Activated T-helper 1 cell treated with Interleukin-2 at 50 U/mL for 16 hours (primary cell): ENCODE results near the gene RPL37A.

Source experiments
- DNase-seq: peaks from one replicate; pipeline ENCODE4 v3.0.0-alpha.2; 2020; ENCODE audit warnings: low read depth

The RPL37A gene

DNA sequence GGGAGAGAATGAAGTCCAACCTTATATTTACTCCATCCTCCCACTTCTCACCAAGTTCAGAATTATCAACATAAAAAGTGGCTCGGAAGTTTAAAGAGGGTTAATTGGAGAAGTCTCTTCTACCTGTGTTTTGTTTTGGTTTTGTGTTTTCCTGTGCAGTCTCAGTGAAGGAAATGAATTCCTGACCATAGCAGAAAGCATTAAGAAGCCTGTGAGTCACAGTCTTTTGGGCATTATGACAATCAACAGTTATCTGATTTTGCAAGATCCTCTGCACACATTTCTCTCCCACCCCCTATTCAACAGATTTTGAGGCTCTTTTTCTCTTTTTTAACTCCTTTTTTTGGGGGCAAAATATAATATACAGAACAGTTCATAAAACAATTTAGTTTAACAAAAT lies 8.6 kb upstream of the RPL37A start:
- no peak for DNase-seq

DNA sequence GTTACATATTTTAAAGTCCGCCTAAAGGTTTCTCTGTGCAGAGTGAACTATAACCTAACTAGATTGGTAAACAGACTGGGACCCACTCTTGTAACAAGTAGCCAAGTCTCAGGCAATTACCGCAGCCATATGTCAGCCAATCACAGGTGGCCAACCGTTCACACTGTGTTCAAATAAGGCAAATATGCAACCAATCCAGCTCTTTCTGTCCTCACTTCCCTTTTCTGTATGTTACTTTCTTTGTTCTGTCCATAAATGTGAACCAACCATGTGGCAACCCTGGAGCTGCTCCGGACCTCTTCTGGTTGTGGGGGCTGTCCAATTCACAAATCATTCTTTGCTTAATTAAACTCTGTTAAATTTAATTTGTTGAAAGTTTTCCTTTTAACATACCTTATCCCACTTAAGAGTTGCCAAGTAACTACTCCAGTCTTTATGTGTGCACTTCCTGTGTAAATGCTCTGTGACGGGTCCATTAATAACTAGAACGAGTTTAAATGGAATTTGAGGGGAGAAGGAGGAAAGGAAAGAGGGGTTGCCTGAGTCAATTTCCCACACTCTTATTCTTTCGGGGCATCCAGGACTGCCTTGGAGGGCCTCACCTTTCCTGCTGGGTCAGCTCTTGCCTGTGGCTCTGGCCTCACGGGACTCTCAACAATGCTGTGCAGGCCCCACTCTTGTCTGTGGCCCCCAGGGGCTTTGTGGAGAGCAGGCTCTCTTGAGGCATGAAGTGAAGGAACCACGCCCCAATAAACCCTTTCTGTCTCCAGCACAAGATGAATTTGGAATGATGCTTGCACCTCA lies 6.6 kb upstream of the RPL37A start:
- DNase-seq: no peak

DNA sequence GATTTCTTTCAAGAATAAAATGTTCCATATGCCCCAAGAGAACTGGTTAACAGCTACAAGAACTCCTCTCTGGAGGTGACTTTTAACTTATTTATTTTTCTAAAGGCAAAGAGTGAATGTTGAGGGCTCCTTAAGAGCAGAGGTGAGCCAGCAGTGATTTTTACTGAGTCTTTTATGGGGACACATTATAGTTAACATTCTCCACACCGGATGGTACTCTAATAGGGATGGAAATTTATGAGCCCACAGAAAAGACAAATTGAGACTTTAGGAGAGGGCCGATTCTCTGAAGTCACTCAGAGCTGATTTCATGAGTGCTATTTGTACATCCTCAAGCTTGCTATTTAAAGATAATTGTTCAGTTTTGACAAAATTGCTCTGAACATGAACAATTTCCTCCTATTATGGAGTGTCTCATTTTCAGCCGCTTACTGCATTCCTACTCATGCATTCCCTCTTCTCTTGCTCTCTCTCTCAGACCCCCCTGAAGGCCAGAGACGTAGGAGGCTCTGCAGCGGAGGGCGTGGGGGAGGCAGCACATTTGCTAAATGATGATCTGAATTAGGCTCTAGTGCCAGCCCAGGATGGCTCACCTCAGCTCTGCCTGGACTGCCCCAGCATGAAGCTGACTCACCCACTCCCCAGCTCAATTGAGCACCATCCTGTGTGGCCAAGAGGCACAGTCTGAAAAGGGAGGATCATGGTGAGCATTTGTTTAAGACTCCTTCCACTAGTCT lies 5.9 kb upstream of the RPL37A start:
- no peak for DNase-seq

DNA sequence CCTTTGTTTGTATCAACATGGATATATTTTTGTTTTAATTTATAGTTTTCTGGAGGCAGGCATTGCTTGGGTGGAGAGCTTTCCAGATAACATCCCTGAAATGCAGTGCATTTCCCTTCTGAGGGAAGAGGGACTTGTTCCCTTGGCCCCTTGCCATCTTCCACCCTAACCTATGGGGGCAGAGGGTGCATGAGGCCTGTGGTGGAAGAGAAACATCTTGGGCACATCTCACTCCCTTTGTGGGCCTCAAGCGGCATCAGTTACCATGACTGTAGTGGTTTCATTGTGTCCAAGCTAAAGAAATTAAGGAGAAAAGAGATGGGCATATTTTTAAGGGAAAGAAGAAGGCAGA lies 5.3 kb upstream of the RPL37A start:
- DNase-seq: no peak

DNA sequence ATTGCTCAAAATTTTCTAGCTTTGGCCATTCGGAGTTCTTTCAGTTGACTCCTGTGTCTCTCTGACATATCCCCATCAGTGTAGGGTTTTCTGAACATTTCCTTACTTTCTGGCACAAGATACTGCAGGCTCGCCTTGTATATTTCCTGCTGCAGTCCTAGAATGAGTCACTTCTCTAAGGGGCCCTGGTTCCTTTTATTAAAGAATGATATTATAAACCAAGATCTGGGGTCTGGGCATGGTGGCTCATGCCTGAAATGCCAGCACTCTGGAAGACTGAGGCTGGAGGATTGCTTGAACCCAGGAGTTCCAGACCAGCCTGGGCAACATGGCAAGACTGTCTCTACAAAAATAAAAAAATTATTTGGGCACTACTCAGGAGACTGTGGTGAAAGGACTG lies 3.0 kb upstream of the RPL37A start:
- DNase-seq: no peak

DNA sequence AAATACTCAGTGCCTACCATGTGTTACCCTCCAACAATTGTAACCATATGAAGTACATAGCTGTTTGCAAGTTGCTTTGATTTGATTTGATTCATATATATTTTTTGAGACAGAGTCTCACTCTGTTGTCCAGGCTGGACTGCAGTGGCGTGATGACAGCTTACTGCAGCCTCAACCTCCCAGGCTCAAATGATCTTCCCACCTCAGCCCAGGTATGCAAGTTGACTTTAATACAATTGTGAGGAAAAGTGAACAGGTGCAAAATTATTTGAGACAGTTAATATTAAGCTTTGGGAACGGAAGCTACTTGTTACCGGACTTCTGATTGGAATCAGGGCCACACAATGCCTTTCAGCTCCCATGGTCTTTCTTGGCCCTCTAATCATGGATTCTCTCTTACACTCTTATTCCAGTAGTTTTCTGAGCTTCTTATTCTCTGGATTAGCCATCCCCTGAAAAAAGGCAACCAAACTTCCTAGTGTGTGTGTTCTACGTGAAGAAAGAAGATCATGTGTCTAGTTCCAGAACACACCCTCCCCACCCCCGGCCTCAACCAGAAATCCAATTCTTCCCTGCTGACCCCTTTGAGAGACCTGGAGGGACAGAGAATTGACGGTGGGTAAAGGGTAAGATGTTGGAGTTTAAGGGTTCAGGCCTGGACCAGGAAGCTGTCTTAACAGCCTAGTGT lies 1.1 kb upstream of the RPL37A start:
- no peak for DNase-seq

DNA sequence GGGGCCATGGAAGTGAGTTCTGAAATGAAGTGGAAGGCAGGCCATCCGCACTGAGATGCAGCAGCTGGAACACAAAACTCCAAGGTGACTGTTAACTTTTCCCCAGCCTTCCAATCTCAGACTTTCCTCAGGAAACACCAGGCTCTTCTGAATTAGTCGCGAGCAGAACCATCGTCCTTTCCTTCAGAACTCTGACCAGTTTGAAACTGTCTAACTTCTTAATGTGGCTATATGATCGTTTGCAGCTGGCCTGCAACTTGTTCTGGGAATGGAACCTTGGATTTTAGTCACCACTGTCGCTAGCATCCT lies 620 bp upstream of the RPL37A start:
- no peak for DNase-seq

DNA sequence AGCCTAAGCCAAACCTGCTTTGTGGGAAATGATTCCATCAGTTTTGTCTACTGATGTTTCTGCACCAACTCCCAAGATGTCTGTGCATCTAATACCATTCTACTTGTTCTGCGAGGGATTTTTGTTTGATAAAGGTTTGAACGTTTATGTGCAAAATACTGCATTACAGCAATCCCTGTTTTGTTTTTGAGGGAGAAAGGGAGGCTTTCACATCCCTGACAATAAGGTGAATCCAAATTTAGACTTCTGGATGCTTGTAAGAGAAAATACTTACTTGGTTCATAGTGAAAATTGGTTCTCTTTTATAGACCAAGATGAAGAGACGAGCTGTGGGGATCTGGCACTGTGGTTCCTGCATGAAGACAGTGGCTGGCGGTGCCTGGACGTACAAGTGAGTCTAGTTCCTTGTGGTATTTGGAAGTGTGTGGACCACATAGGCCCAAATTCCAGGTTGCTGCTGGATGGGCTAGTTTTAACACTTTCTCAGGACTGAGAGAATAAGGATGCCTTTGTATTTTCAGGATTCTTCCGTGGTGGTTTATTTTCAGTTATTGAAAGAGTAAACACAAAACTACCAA lies 1.1 kb downstream of the RPL37A start:
- DNase-seq: no peak

DNA sequence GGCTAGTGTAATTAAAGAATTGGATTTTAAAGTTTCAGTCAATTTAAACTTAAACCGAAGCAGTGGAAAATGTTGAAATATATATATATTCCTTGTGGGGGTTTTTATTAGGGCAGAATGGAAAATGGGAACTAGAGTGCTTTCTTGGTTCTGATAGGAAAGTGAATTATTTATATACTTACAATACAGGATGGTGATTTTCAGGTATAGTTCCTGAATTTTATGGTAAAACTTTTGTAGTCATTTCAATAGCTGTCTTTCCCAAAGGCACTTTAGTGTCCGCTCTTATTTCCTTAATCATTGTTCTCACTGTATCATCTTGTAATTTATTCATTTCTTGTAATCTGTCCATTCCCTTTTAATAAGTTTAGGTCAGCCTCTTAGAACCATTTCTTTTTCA lies 1.9 kb downstream of the RPL37A start:
- DNase-seq: no peak

DNA sequence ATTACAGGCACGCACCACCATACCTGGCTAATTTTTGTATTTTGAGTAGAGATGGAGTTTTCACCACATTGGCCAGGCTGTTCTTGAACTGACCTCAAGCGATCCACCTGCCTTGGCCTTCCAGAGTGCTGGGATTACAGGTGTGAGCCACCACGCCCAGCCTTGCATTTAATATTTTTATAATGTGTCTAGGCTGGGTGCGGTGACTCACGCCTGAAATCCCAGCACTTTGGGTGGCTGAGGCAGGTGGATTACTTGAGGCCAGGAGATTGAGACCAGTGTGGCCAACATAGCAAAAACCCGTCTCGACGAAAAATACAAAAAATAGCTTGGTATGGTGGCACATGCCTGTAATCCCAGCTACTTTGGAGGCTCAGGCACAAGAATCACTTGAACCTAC lies 3.2 kb downstream of the RPL37A start:
- DNase-seq: no peak

DNA sequence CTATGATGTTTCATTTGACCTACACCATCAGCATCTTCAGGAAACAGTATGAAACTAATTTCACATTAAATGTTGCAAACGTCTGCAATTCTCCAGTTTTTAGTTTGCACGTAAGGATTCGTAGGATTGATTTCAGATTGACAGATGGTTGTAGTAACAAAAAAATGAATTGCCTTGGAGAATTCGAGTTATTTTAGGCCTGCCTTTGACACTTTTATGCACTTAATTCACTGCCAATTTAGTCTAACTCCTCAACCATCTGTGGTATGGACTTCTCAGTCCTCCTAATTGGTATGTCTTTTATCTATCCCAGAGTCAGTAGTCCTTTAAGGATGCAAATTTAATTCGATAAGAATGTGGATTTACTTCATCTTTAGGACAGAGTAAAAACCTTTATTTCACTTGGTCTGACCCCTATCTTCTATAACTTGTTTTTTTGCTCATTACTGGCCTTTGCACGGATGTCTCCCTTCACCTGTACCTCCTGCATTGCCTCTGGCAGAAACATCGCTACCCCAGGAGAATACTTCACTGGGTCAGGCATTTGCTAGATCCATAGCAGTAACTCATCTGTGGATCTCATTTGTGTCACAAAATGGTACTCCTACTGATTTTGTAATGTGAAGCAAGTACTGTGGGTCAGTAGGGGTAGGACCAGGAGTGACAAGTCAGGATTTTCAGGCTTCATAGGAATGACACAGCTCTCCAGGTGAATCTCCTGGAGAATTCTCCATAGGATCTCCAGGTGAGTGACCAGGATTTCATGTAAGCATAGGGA lies 3.9 kb downstream of the RPL37A start:
- no peak for DNase-seq

DNA sequence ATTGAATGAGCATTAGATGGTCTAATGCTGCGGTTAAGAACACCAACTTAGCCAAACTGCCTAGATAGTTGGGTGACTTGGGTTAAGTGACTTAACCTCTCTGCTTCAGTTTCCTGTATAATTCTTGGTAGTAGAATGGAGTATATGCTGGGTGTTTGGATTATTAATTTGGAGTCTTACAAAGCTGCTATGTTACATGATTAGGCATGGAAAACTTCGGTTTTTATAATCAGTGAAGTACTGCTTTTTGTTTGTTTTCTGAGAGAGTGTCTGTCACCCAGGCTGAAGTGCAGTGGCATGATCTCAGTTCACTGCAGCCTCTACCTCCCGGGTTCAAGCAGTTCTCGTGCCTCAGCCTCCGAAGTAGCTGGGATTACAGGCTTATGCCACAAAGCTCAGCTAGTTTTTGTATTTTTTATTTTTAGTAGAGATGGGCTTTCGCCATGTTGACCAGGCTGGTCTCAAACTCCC lies 4.5 kb downstream of the RPL37A start:
- no peak for DNase-seq

DNA sequence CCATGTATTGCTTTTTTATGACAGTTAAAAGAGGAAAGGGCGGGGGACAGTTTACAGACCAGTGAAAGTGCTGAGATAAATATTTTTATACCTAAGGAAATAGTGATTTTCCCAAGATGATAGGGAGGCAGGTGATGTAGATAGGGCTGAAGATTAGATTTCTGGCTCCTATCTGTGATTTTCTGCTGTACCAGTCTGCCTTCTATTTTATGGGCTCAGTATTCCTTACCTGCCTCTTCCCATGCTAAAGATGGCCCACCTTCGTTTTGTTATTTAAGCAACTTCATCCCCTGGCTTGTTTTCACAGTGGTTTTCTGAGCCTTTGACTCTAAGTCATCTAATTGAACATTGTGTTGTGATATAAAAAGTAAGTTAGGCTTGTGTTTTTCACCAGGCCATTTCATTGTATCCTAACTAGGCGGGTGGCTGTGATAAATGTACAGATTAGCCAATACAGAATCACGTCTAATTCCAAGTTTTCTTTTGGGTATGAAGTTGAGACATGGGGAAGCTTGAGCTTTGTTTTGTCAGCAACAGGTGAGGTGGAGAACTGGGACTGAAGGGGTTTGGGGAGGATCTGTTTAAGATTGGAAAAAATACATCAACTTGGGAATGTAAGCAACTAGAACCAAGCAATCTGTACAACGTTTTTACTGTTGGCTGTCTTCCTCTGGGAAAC lies 5.2 kb downstream of the RPL37A start:
- DNase-seq: no peak

DNA sequence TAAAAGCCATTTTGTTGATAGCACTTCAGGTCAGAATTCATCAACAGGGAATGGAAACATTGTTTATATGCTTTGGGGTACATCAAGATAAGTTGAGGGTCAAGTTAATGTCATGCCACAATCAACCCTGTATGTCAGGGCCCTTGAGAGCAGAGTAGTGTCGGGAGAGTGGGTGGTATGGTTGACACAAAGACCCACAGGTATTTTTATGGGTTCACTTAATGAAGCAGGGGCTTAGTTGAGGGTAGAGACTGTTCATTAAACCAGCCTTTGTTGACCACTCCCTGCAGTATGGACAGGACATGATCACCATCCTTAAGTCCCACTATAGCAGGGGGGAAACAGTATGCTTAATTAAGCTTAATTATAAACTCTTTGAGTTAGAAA lies 5.7 kb downstream of the RPL37A start:
- no peak for DNase-seq

DNA sequence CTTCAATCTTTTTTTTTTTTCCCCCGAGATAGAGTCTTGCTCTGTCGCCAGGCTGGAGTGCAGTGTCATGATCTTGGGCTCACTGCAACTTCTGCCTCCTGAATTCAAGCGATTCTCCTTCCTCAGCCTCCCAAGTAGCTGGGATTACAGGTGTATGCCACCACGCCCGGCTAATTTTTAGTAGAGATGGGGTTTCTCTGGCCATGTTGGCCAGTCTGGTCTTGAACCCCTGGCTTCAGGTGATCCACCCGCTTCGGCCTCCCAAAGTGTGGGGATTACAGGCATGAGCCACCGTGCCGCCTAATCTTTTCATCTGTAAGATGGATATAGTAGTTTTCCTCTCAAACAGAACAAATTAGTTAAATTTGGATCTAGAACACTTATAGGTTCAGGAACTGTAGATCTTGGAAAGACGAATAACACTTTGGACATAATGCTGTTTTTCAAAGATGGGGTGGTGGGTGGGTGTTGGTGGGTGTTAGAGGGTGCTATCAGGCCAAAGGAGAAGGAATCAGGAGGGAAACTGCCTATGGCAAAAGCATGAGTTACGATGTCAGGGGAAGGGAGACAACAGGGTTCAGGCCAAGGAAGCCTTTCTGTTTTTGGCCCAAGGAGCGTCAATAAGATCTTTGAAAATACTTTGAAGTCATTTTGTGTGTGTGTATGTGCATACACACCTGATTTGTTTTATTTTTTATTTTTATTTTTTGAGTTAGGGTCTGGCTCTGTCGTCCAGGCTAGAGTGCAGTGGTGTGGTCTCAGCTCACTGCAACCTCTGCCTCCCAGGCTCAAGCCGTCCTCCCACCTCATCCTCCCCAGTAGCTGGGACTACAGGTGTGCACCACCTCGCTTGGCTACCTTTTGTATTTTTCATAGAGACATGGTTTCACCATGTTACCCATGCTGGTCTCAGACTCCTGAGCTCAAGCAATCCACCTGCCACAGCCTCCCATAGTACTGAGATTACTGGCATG lies 6.8 kb downstream of the RPL37A start:
- DNase-seq: no peak

DNA sequence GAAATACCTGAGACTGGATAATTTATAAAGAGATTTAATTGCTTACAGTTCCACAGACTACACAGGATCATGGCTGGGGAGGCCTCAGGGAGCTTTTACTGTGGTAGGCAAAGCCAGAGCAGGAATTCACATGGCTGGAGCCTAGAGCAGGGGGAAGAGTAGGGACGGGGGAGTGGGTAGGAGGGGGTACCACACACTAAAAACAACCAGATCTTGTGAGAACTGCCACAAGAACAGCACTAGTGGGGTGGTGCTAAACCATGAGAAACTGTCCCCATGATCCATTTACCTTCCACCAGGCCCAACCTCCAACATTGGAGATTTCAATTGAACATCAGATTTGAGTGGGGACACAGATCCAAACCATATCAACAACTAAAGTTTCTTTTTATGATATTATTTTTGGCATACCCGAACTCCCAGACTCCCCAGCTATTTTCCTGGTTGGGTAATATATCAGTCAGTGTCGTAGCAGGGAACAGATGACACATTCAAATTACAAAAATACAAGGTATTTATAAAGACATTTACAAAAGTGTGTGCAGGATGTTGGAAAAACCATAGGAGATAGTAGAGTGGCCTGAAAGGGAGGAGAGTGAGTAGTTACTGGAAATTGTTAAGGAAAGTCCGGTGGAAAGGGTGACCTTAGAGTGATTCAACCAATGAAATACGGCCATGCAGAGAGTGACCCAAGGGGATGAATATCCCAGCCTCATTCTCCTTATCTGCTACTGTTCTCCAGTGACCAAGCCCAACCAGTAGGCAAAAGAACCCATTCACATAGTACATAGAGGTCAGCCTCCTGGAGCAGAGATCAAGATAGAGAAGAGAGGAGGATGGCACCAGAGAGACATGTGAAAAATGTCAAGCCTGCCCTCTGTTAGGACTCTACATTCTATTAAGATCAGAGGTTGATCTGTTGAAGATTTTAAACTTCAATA lies 8.8 kb downstream of the RPL37A start:
- no peak for DNase-seq

DNA sequence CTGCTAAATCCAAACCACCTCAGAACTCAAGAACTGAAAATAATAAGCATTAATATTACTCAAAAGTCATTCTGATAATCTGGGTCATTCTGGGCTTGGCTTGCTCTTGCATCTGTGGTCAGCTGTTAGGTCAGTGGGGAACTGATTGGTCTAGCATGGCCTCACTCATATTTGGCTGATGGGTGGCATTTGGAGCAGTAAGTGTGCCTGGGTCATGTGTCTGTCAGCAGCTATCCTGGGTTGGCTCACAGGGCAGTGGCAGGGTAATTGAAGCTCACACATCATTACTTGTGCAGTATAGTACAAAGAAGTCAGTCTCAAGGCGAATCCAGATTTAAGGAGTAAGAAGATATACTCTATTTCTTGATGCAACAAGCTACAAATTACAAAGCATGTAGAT lies 9.6 kb downstream of the RPL37A start:
- DNase-seq: no peak

DNA sequence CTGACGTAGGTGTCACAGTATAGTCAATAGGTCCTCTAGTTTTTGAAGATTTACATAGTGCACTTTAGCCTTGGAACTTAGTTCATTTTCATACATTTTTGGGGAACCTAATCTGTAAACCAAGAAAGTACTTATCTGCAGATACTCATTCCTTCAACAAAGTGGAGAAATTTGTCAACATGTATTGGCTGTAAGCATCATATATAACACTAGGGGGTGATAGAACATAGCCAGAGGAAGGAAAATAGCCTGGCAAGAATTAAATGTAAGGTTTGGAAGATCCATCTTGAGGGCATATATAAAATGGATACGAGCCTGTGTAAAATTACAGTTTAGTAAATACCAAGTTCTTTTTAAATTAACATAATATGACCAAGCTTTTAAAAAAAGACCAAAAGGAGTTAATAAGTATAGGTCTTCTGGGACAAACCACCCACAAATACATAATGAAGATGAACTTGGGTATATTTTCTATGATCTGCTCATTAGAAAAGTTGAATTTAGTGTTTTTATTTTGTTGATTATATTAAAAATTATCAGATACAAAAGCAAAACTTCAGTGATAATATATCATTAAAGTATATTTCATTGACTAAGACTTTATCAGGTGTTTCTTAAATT lies 18.2 kb downstream of the RPL37A start:
- no peak for DNase-seq
